ENCODE results near the gene VWCE.

Gene VWCE

DNA sequence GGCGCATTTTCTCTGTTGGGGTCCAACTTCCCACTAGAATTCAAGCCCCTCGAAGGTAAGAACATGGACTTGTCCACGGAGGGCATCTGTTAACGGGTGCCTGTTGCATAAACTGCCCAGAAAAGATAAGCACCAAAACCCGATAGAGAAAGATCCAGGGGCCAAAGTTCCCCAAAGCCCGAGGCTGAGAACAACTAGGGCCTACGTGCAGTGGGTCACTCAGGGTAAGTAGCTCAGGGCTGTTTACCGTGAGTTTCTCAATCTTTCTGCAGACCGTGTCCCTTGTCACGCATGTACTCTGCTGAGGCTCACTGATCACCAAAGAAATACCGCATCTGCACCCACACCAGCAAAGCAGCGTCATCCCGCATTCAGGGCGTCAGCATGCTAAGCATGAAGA is 29.8 kb downstream of the VWCE start:
- ATAC-seq, result no peak
- no peak for TF ChIP-seq TCF4 (CRISPR knock-in tag; IDR thresholded peaks at IDR 0.05; ENCODE audit: borderline replicate concordance)
- no peak for TF ChIP-seq GLIS3 (CRISPR knock-in tag; IDR thresholded peaks at IDR 0.05)
- TF ChIP-seq ISL1 (CRISPR knock-in tag; IDR thresholded peaks at IDR 0.05), result no peak
- no peak for TF ChIP-seq POU6F1 (CRISPR knock-in tag; IDR thresholded peaks at IDR 0.05; ENCODE audit: borderline replicate concordance, low read depth)
- TF ChIP-seq ZNF70 (CRISPR knock-in tag; IDR thresholded peaks at IDR 0.05), result no peak
- TF ChIP-seq TOX (CRISPR knock-in tag; IDR thresholded peaks at IDR 0.05; ENCODE audit: borderline replicate concordance), result no peak
- no peak for TF ChIP-seq ZNF565 (CRISPR knock-in tag; conservative IDR thresholded peaks at IDR 0.05; ENCODE audit: low read depth)
- no peak for TF ChIP-seq PPARA (CRISPR knock-in tag; IDR thresholded peaks at IDR 0.05; ENCODE audit: borderline replicate concordance)
- no peak for TF ChIP-seq ESRRG (CRISPR knock-in tag; IDR thresholded peaks at IDR 0.05)
- TF ChIP-seq ZFP30 (CRISPR knock-in tag; IDR thresholded peaks at IDR 0.05), result no peak
- no peak for TF ChIP-seq ARNTL (CRISPR knock-in tag; IDR thresholded peaks at IDR 0.05; ENCODE audit: borderline replicate concordance, low read depth)
- TF ChIP-seq CSRNP3 (CRISPR knock-in tag; IDR thresholded peaks at IDR 0.05), result no peak
- TF ChIP-seq SNAI2 (CRISPR knock-in tag; IDR thresholded peaks at IDR 0.05), result no peak
- TF ChIP-seq RARB (CRISPR knock-in tag; IDR thresholded peaks at IDR 0.05), result no peak
- no peak for TF ChIP-seq ZNF8 (CRISPR knock-in tag; IDR thresholded peaks at IDR 0.05)
- TF ChIP-seq CREB5 (CRISPR knock-in tag; IDR thresholded peaks at IDR 0.05; ENCODE audit: low read depth), result no peak
- no peak for TF ChIP-seq ZFP3 (CRISPR knock-in tag; IDR thresholded peaks at IDR 0.05)

DNA sequence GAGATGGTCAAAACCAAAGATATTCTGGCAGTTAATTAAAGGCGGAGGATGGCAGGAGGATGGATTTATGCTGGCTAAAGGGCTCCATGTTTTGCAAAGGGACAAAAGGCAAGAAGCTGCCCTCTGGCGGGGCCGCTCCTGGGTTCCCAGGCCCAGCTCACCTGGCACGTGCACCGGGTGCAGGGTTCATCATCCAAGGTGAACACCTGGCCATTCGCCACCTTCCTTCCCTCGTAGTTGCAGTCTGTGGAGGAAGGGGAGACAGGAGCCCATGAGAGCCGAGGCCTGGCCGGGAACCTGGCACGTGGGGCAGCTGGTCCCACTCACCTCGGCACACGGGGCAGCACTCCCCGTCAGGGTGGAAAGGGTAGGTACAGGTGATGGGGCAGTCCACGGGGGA is 30.3 kb downstream of the VWCE start:
- no peak for ATAC-seq
- TF ChIP-seq CSRNP3 (CRISPR knock-in tag; IDR thresholded peaks at IDR 0.05), result no peak
- no peak for TF ChIP-seq BACH2 (CRISPR knock-in tag; IDR thresholded peaks at IDR 0.05; ENCODE audit: borderline replicate concordance)
- TF ChIP-seq ZC3H10 (CRISPR knock-in tag; IDR thresholded peaks at IDR 0.05), result no peak
- no peak for TF ChIP-seq POU6F1 (CRISPR knock-in tag; IDR thresholded peaks at IDR 0.05; ENCODE audit: borderline replicate concordance, low read depth)
- no peak for TF ChIP-seq CREB5 (CRISPR knock-in tag; IDR thresholded peaks at IDR 0.05; ENCODE audit: low read depth)
- TF ChIP-seq ISL1 (CRISPR knock-in tag; IDR thresholded peaks at IDR 0.05), result no peak
- TF ChIP-seq, protein P1, sequence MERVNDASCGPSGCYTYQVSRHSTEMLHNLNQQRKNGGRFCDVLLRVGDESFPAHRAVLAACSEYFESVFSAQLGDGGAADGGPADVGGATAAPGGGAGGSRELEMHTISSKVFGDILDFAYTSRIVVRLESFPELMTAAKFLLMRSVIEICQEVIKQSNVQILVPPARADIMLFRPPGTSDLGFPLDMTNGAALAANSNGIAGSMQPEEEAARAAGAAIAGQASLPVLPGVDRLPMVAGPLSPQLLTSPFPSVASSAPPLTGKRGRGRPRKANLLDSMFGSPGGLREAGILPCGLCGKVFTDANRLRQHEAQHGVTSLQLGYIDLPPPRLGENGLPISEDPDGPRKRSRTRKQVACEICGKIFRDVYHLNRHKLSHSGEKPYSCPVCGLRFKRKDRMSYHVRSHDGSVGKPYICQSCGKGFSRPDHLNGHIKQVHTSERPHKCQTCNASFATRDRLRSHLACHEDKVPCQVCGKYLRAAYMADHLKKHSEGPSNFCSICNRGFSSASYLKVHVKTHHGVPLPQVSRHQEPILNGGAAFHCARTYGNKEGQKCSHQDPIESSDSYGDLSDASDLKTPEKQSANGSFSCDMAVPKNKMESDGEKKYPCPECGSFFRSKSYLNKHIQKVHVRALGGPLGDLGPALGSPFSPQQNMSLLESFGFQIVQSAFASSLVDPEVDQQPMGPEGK (CRISPR knock-in tag; IDR thresholded peaks at IDR 0.05; ENCODE audit: borderline replicate concordance), result no peak
- TF ChIP-seq ZNF70 (CRISPR knock-in tag; IDR thresholded peaks at IDR 0.05), result no peak
- no peak for TF ChIP-seq TOX (CRISPR knock-in tag; IDR thresholded peaks at IDR 0.05; ENCODE audit: borderline replicate concordance)
- no peak for TF ChIP-seq OSR1 (CRISPR knock-in tag; IDR thresholded peaks at IDR 0.05)
- no peak for TF ChIP-seq ZNF8 (CRISPR knock-in tag; IDR thresholded peaks at IDR 0.05)
- no peak for TF ChIP-seq RARB (CRISPR knock-in tag; IDR thresholded peaks at IDR 0.05)
- TF ChIP-seq, protein P2, sequence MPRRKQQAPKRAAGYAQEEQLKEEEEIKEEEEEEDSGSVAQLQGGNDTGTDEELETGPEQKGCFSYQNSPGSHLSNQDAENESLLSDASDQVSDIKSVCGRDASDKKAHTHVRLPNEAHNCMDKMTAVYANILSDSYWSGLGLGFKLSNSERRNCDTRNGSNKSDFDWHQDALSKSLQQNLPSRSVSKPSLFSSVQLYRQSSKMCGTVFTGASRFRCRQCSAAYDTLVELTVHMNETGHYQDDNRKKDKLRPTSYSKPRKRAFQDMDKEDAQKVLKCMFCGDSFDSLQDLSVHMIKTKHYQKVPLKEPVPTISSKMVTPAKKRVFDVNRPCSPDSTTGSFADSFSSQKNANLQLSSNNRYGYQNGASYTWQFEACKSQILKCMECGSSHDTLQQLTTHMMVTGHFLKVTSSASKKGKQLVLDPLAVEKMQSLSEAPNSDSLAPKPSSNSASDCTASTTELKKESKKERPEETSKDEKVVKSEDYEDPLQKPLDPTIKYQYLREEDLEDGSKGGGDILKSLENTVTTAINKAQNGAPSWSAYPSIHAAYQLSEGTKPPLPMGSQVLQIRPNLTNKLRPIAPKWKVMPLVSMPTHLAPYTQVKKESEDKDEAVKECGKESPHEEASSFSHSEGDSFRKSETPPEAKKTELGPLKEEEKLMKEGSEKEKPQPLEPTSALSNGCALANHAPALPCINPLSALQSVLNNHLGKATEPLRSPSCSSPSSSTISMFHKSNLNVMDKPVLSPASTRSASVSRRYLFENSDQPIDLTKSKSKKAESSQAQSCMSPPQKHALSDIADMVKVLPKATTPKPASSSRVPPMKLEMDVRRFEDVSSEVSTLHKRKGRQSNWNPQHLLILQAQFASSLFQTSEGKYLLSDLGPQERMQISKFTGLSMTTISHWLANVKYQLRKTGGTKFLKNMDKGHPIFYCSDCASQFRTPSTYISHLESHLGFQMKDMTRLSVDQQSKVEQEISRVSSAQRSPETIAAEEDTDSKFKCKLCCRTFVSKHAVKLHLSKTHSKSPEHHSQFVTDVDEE (CRISPR knock-in tag; IDR thresholded peaks at IDR 0.05), result no peak
- no peak for TF ChIP-seq PPARA (CRISPR knock-in tag; IDR thresholded peaks at IDR 0.05; ENCODE audit: borderline replicate concordance)
- no peak for TF ChIP-seq ARNTL (CRISPR knock-in tag; IDR thresholded peaks at IDR 0.05; ENCODE audit: borderline replicate concordance, low read depth)
- TF ChIP-seq TCF4 (CRISPR knock-in tag; IDR thresholded peaks at IDR 0.05; ENCODE audit: borderline replicate concordance), result no peak
- no peak for TF ChIP-seq ZNF565 (CRISPR knock-in tag; conservative IDR thresholded peaks at IDR 0.05; ENCODE audit: low read depth)
